GM19025 (cell line): ENCODE results near the gene NECTIN1.

Experiments used
- ATAC-seq: cut with Tn5 transposase; IDR thresholded peaks from one replicate; pipeline ENCODE4 v1.9.1; 2021; ENCODE audit warnings: mild to moderate bottlenecking, low read depth, moderate library complexity; ENCODE audit not compliant: unreplicated experiment

The NECTIN1 gene

GRCh38 chr11:119734788-119735187, 5.8 kb upstream of the NECTIN1 start:
- no peak for ATAC-seq

- ATAC-seq, result no peak
These were observed 1.9 kb upstream of the NECTIN1 start for GRCh38 chr11:119730789-119731386.

GRCh38 chr11:119729951-119730613, 1.1 kb upstream of the NECTIN1 start:
- ATAC-seq, result no peak

GRCh38 chr11:119729581-119729927, 554 bp upstream of the NECTIN1 start:
- peak; percentile 7 for ATAC-seq

- ATAC-seq, result no peak
These were observed 781 bp downstream of the NECTIN1 start for GRCh38 chr11:119728211-119728626.

GRCh38 chr11:119727523-119728151, 1.4 kb downstream of the NECTIN1 start:
- ATAC-seq, result no peak

- ATAC-seq, result no peak
These were observed 2.1 kb downstream of the NECTIN1 start for GRCh38 chr11:119726585-119727522.

GRCh38 chr11:119726150-119726553, 2.8 kb downstream of the NECTIN1 start:
- no peak for ATAC-seq

- ATAC-seq, result no peak
These were observed 4.0 kb downstream of the NECTIN1 start for GRCh38 chr11:119724956-119725355.

GRCh38 chr11:119723952-119724325, 5.1 kb downstream of the NECTIN1 start:
- no peak for ATAC-seq

- no peak for ATAC-seq
These were observed 5.6 kb downstream of the NECTIN1 start for GRCh38 chr11:119723243-119723951.

- ATAC-seq, result no peak
These were observed 6.7 kb downstream of the NECTIN1 start for GRCh38 chr11:119722281-119722794.

GRCh38 chr11:119721129-119722120, 7.6 kb downstream of the NECTIN1 start:
- ATAC-seq, result no peak

- no peak for ATAC-seq
These were observed 8.6 kb downstream of the NECTIN1 start for GRCh38 chr11:119720311-119720913.

- no peak for ATAC-seq
These were observed 11.0 kb downstream of the NECTIN1 start for GRCh38 chr11:119717839-119718534.

- no peak for ATAC-seq
These were observed 12.2 kb downstream of the NECTIN1 start for GRCh38 chr11:119716582-119717498.

- ATAC-seq, result no peak
These were observed 14.4 kb downstream of the NECTIN1 start for GRCh38 chr11:119714590-119714989.
